Lung microvascular endothelial cell (primary cell): ENCODE results near the gene AHCYL1. TPM values are rescaled to one million over a fixed set of nuclear protein-coding genes. Genes with fewer than 3 reads are reported as not detected.

Source experiments
- DNase-seq, 2 donors: peaks; one replicate each; pipeline versions ENCODE4 v3.0.0 to v3.0.0-alpha.2; 2010; ENCODE audit warnings: low read depth in 2 of 2
- total RNA-seq: library from RNA; depleted of rRNA; stranded (reverse); fragments of >200 nt; gene quantifications from 2 replicates; pipeline ENCODE4 v1.2.1, GENCODE V29; 2014

The AHCYL1 gene
- total RNA-seq, 1 donor from 2014 or later: 36.1 TPM

DNA sequence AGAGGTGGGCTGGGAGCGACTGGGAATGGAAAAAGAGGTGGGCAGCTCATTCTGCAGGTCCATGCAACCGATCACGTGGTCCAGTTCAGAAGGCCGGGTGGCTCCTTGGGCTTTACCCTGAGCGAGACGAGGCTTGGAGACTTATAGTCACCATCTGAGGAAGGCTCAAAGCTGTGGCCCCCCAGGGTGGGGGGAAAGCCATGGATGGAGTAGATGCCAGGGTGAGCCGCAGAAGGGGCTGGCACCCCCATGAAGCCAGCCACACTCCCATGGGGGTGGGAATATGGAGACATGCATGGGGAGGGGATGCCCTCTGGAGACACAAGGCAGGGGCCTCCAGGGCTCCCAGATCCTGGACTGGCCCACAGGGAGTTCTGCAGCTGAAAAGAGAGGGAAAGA, 76.1 kb downstream of the AHCYL1 start:
- no peak for DNase-seq

DNA sequence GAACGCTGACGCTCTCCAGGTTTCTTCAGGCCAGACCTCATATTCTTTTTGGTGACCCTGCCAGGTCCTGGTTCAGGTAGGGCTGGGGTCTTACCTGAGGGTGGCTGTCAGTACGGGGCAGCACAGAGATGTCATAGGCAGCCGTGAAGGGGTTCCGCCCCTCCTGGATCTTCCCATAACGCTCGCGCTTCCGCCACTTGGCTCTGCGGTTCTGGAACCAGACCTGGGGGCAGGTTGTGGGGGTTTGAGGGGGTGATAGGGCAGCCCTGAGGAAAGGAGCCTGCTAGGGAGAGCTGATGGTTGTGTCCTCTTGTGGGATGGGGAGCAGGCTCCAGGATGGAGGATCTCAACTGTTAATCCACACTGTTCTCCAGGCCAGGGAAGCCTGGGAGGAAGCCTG, 76.8 kb downstream of the AHCYL1 start:
- no peak for DNase-seq

DNA sequence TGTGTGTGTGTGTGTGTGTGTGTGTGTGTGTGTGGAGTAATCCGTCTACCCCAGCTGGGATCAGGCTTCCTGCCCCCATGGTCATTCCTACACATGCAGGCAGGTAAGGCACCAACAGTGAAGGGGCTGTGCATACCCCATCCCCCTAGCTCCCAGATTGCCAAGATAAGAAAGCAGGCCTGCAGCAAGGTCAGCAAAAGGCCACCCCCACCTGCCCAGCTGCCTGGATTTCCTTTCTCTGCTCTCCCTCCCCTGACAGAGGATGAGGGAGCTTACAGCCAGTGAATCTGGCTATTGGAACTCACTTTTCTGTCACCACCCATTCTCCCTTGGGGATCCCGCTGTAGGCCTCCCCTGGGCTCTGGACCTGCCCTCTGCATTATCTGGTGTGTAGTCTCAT, 78.0 kb downstream of the AHCYL1 start:
- no peak for DNase-seq

DNA sequence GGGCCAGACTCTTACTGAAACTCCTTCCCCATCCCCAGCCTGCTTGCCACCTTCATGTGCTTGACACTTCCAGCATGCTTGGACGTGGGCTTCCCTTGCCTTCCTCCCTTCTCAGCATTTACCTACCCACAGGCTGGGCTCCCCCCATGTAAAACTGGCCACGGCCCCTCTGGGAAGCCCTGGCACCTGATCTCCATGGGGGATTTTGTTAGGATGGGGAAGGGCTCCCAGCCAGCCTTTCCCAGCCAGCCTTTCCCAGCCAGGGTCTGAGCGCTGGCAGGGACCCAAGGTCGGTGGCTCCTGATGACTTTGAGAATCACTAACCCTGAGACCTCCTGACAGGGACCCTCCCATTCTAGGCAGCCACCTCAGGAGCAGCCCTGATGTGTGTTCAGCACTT, 79.2 kb downstream of the AHCYL1 start:
- DNase-seq: no peak

DNA sequence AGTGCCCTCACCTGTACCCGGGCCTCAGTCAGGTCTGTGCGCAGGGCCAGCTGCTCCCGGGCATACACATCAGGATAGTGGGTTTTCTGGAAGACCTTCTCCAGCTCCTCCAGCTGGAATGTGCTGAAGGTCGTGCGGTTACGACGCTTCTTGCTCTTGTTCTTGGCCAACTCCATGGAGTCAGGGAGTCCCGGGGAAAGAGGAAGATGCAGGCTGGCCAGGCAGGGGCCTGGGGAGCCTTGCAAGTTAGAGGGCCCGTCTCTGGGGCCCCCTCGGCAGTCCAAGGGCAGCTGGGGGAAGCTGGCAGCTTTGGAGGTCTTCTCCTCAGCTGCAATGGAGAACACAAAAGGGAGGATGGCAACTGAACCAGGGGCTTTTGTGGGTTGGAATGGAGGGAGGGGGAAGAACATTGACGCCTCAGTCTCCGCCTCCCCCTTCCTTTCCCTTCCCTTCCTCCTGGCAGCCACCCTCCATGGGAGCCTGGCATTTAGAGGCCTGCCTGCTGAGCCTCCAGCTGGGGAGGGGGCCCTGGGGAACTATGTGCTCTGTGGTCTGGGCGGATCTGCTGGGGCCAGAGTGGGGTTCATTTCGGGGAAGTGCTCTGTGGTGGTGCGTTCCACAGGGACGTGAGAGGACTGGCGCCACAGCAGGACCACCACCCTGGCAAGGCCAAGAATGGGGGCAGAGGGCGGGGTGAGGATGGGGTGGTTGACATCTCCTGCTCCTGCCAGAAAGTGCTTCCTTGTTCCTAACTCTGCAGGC, 80.2 kb downstream of the AHCYL1 start:
- no peak for DNase-seq

DNA sequence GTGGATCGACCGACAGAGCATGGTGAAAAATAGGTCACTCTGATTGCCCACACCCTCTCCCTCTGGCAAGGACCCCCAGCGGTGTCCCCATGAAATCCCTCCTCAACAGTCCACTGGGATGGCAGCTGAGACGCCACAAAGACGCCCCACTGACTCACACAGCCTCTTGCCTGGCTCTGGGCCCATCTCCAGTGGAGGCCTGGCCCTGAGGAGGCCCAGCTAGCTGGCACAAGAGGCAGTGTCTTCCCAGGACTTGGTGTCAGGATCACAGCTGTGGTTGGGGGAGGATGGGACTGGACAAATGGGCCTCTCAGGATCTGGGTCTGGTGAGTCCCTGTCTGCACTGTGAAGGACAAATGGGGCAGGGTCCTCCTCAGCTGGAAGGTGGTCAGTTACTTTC, 81.3 kb downstream of the AHCYL1 start:
- no peak for DNase-seq

DNA sequence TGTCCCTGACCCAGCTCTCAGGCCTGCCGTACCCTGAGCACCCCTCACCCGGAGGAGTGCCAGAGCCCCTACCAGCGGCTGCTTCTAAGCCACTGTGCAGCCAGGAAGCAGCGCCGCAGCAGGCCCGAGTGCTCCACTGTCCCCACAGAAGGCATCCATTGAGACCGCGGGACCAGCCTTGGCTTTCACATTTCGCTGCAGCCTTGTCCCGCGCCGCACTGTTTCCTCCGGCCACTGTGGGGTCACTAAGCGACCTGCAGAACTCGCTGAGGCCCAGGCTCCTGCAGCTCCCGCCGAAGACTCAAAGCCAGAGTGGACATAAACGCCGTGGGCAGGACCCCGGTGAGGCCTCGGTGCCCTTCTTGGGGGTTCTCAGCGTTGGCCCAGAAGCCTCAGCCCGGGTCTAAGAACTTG, 82.9 kb downstream of the AHCYL1 start:
- DNase-seq: no peak

DNA sequence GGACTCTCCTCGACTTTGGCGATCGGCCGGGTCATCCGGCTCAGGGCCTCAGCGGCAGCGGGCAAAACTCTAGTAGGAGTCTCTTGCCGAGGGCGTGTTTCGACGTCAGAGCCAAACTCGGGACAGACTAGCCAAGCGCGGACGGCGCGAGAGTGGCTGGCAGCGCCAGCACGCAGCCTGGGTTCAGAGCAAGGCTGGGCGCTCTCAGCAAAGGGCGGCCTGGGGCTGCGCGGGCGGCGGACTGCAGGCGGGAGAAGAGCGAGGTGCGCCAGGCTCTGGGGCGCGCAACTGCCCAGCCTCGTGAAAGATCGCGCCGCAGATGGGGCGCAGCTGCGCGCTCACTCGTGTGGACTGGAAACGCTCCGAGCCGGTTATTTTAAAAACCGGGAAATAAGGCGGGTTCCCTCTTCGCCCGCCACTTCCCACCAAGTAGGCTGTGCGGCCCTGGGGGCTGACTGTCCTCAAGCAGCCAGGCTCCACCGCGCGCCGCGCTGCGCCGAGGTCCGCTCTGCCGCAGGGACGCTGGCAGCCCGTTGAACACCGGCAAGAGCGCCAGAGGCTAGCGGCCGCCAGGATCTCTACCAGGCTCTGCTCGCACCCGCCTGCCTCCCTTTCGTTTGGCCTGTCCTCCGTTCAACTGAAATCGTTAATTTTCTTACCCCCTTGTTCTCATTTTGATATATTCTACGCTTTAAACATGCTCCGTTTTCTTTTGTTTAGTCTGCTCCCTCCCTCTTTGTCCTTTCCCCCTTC, 83.5 kb downstream of the AHCYL1 start:
- peak in 1 of 2 donors; percentile 16 for DNase-seq

DNA sequence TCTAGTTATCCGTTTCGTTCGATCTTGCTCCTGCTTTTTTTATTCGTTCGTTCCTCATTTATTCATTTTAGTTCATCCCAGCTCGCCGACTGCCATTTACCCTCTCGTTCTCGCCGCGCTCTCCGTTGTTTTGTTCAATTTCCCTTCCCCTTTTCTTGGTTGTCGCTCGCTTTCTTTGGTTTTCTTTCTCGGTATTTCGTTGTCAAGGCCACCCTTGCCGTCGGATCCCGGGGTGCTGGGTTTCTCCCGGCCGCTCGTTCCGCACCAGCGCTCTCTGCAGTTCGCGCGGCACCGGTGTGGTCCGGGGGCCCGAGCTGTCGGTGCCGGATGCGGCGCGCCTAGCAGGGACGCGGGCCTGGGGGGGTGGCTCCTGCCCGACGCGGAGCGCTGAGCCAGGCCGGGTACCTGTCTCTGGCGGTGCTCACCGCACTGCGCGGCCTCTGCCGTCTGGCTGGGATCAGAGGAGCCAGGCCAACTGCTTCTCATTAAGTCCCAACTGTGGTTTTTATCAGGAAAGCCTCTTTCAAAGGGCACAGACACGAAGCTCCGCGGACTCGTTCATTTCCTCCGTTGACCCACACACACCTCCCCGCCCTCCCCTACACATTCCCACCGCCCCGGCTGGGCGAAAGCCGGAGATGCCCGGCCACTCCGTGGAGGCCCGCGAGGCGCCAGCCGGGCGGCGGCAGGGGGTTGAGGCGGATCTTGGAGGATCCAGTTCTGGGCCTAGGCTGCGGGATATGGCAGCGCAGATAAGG, 84.3 kb downstream of the AHCYL1 start:
- peak in 1 of 2 donors; percentile 15 for DNase-seq

DNA sequence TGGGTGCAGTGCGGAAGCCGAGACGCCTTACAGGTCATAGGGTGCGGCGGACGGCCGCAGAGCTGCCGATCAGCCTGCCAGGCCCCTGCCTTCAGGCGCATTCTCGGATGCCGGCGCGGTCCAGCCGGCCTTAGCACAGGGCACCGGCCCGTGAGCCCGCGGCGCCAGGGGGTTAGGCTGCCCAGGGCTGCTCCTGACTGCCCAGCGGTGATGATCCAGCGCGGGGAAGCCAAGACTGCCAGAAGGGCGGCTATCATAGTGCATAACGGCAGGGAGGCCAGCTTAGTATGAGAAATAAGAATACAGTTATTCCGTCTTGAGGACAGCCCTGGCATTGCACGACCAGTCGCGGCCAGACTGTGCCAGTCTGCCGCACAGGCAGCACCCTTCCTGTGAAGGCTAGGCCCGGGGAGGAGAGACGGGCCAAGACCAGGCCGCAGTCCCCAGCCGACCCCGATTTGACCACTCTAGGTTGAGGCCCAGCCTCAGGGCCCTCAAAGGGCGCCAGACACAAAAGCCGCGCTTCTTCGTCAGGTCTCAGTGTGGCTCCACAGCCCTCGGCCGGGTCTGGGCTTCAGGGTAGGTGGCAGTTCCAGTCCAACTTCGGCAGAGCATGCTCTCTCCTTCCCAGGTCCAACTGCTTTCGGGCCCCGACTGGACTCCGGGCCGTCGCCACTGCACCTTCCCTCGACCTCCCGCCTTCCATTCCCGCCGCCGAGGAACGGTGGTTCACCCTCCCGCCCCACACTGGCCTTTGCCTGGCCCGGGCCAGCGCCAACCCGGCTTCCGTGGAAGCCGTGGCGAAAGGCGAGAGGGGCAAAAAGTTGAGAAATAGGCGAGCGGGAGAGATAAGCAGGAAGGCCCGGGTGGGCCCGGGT, 85.1 kb downstream of the AHCYL1 start:
- DNase-seq: no peak

DNA sequence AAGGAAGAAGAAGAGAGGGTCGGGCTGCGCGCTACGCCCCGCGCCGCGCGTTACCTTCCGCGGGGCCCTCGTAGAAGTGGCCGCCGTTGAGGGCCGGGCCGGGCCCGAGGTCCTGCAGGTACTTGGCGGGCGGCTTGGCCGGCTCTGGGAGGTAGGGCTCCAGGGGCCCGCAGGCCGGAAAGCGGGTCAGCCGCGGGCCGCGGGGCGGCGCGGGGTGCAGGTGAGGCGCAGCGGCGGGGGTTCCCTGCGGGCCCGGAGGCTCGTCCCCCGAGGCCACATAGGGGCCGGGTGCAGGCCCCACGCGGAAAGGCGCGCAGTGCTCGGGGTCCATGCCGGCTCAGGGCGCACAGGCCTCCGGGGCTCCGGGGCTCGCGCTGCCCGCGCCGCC, 85.7 kb downstream of the AHCYL1 start:
- DNase-seq: no peak

DNA sequence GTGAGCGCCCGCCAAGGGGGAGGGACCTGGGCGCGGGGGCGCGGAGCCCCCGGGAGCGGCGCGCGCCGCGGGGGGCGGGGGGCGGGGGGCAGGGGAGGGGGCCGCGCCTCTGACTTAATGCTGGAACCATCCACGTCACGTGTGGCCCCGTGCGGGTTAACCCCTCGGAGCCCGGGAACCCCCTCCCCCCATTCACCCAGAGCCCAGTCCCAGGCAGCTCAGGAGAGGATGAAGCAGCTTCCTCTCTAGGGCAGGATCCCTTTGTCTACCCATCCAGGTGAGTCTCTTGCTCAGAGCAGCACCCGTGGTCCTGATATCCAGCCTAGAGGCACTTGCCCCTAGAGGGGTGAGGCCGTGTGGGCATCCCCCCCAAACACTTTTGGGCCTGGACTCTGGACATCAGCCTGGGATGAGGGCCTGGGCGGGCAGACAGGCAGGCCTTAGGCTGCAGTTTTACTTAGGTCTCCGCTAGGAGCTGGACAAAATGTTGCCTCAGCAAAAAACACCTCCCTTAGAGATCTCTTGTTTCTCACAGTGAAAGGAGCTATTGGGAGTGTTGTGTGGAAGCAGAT, 86.2 kb downstream of the AHCYL1 start, which contains the start of gene ALX3:
Gene ALX3, minus strand, starts transcription at position 2 of the 572 bp plus-strand sequence. CDS start 60 bp downstream, outside the sequence.
- no peak for DNase-seq

Other genes with a start within 250 kb of the AHCYL1 start
- 36.3 and 42.9 TPM in 2 replicates for gene GSTM3, start 243.7 kb upstream of the AHCYL1 start, total RNA-seq
- gene EPS8L3, start 220.8 kb upstream of the AHCYL1 start, total RNA-seq: not detected in 2 replicates
- gene CSF1, start 73.9 kb upstream of the AHCYL1 start, total RNA-seq: 4.2 and 5.2 TPM in 2 replicates
- gene STRIP1, start 49.9 kb downstream of the AHCYL1 start, total RNA-seq: 26.8 and 41.5 TPM in 2 replicates
- gene ALX3, start 85.9 kb downstream of the AHCYL1 start, total RNA-seq: not detected in 2 replicates
- gene UBL4B, start 127.7 kb downstream of the AHCYL1 start, total RNA-seq: not detected in 2 replicates
- gene SLC6A17, start 165.7 kb downstream of the AHCYL1 start, total RNA-seq: 0.40 and 1.1 TPM in 2 replicates
- 0.44 and 0.99 TPM in 2 replicates for gene KCNC4, start 225.5 kb downstream of the AHCYL1 start, total RNA-seq